ENCODE measurements around the gene LRRC47. TPM values are rescaled to one million over a fixed set of nuclear protein-coding genes. Genes with fewer than 3 reads are reported as not detected.

The LRRC47 gene
- total and polyA plus RNA-seq, 2 of the 13 experiments (the other 11 are each of a cell fraction or from before 2014, with no cell fraction given): 18.3 to 52.5 TPM

- TF ChIP-seq TFDP1 (CRISPR knock-in tag; IDR thresholded peaks at IDR 0.05; ENCODE audit: borderline replicate concordance): no peak
- TF ChIP-seq ZNF264 (CRISPR knock-in tag; IDR thresholded peaks at IDR 0.05): no peak
- no peak; the same call in 1 of the 2 replicates for TF ChIP-seq ZNF704 (CRISPR knock-in tag; IDR thresholded peaks at IDR 0.05; ENCODE audit: borderline replicate concordance)
- TF ChIP-seq ZNF878 (CRISPR knock-in tag; IDR thresholded peaks at IDR 0.05): no peak
- 0 out of 4 replicates have a peak, but pooled peaks of 1 of the 2 experiments have one; percentile 17 for TF ChIP-seq POLR2A (IDR thresholded peaks at IDR 0.05; ENCODE audit: insufficient read depth in 1 of 2, low read depth in 2 of 2, low read length in 2 of 2)
- TF ChIP-seq MATR3 (CRISPR knock-in tag; IDR thresholded peaks at IDR 0.05): no peak
- TF ChIP-seq SUZ12 (IDR thresholded peaks at IDR 0.05; ENCODE audit: low read depth, low read length): no peak
- TF ChIP-seq, protein P1, sequence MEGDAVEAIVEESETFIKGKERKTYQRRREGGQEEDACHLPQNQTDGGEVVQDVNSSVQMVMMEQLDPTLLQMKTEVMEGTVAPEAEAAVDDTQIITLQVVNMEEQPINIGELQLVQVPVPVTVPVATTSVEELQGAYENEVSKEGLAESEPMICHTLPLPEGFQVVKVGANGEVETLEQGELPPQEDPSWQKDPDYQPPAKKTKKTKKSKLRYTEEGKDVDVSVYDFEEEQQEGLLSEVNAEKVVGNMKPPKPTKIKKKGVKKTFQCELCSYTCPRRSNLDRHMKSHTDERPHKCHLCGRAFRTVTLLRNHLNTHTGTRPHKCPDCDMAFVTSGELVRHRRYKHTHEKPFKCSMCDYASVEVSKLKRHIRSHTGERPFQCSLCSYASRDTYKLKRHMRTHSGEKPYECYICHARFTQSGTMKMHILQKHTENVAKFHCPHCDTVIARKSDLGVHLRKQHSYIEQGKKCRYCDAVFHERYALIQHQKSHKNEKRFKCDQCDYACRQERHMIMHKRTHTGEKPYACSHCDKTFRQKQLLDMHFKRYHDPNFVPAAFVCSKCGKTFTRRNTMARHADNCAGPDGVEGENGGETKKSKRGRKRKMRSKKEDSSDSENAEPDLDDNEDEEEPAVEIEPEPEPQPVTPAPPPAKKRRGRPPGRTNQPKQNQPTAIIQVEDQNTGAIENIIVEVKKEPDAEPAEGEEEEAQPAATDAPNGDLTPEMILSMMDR (CRISPR knock-in tag; IDR thresholded peaks at IDR 0.05): no peak
- no peak for TF ChIP-seq ZNF263 (CRISPR knock-in tag; IDR thresholded peaks at IDR 0.05)
- no peak for TF ChIP-seq ATF7 (IDR thresholded peaks at IDR 0.05)
- no peak for TF ChIP-seq ATF7 (CRISPR knock-in tag; IDR thresholded peaks at IDR 0.05)
- TF ChIP-seq TARDBP (CRISPR knock-in tag; IDR thresholded peaks at IDR 0.05): no peak
- TF ChIP-seq SNRNP70 (IDR thresholded peaks at IDR 0.05; ENCODE audit: low read depth, low read length): no peak
- TF ChIP-seq ZNF232 (CRISPR knock-in tag; IDR thresholded peaks at IDR 0.05; ENCODE audit: borderline replicate concordance): no peak
- 0 out of 2 replicates have a peak, but pooled peaks have one; percentile 55 for TF ChIP-seq IRX3 (CRISPR knock-in tag; IDR thresholded peaks at IDR 0.05; ENCODE audit: borderline replicate concordance, low read depth)
- TF ChIP-seq ZNF629 (CRISPR knock-in tag; conservative IDR thresholded peaks at IDR 0.05): no peak
- TF ChIP-seq PREB (CRISPR knock-in tag; IDR thresholded peaks at IDR 0.05): no peak
- TF ChIP-seq ZNF224 (CRISPR knock-in tag; IDR thresholded peaks at IDR 0.05): no peak
- TF ChIP-seq ZNF749 (CRISPR knock-in tag; IDR thresholded peaks at IDR 0.05; ENCODE audit: borderline replicate concordance): no peak
- TF ChIP-seq ZNF615 (CRISPR knock-in tag; IDR thresholded peaks at IDR 0.05; ENCODE audit: borderline replicate concordance): no peak
- peak; percentile 61 for TF ChIP-seq IKZF4 (CRISPR knock-in tag; IDR thresholded peaks at IDR 0.05; ENCODE audit: borderline replicate concordance, low read depth, not compliant biosample characterization)
- no peak for TF ChIP-seq ZNF75D (CRISPR knock-in tag; IDR thresholded peaks at IDR 0.05; ENCODE audit: borderline replicate concordance)
- TF ChIP-seq ZNF335 (CRISPR knock-in tag; IDR thresholded peaks at IDR 0.05): no peak
- TF ChIP-seq EEA1 (CRISPR knock-in tag; IDR thresholded peaks at IDR 0.05; ENCODE audit: borderline replicate concordance): 0 out of 2 replicates have a peak, but pooled peaks have one; percentile 22
- TF ChIP-seq PHF5A (CRISPR knock-in tag; IDR thresholded peaks at IDR 0.05; ENCODE audit: low read depth, unreplicated experiment): no peak
- no peak for TF ChIP-seq SMARCE1 (IDR thresholded peaks at IDR 0.05; ENCODE audit: borderline replicate concordance)
- no peak for TF ChIP-seq ZSCAN9 (CRISPR knock-in tag; IDR thresholded peaks at IDR 0.05; ENCODE audit: borderline replicate concordance)
Measured at GRCh38 chr1:3795453-3796214, 664 bp downstream of the LRRC47 start (continued).
